ENCODE results near the gene PURB.

DNA sequence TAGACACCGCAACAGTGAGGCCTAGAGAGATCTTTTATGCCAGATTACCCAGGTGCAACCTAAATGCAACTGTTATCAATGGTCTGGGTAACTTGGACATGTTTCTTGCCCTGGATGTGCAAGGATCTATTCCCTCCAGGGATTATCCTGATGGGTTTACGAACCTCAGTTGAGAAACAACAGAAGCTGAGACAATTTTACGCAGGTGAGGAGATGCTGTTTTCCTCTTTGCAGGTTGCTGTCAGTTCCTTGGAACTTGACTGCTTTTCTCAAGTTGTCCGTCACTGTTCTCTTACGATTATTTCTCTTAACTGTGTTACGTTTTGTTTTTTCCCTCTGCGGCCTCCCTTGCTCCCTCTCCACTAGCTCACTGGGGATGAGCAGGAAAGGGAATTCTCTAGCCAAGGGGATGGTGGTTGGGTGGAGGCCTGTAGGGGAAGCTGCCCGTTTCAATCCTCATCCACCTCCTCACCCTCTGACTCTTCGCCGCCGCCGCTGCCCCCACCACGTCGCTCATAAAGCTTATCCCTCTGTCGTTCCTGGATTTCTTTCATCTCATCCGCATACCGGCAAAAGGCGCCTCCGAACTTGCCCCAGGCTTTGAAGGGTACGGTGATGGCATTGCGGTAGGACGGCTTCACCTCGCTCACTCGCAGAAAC is 1.2 kb downstream of the PURB start:
- TF ChIP-seq, protein P1, sequence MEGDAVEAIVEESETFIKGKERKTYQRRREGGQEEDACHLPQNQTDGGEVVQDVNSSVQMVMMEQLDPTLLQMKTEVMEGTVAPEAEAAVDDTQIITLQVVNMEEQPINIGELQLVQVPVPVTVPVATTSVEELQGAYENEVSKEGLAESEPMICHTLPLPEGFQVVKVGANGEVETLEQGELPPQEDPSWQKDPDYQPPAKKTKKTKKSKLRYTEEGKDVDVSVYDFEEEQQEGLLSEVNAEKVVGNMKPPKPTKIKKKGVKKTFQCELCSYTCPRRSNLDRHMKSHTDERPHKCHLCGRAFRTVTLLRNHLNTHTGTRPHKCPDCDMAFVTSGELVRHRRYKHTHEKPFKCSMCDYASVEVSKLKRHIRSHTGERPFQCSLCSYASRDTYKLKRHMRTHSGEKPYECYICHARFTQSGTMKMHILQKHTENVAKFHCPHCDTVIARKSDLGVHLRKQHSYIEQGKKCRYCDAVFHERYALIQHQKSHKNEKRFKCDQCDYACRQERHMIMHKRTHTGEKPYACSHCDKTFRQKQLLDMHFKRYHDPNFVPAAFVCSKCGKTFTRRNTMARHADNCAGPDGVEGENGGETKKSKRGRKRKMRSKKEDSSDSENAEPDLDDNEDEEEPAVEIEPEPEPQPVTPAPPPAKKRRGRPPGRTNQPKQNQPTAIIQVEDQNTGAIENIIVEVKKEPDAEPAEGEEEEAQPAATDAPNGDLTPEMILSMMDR (IDR thresholded peaks at IDR 0.05), result no peak
- no peak for TF ChIP-seq POLR2A (IDR thresholded peaks at IDR 0.05)
- no peak for TF ChIP-seq EP300 (IDR thresholded peaks at IDR 0.05)
